Activated T-cell treated with anti-CD3 and anti-CD28 coated beads for 1 hour (primary cell): ENCODE results near the gene CLCN2.
A peak's percentile ranks its signal among the peaks of the same experiment; 100 is the strongest.

Source experiments
- DNase-seq: peaks from one replicate; pipeline ENCODE4 v3.0.0-alpha.2; 2020; ENCODE audit warnings: low read depth

The CLCN2 gene

DNA sequence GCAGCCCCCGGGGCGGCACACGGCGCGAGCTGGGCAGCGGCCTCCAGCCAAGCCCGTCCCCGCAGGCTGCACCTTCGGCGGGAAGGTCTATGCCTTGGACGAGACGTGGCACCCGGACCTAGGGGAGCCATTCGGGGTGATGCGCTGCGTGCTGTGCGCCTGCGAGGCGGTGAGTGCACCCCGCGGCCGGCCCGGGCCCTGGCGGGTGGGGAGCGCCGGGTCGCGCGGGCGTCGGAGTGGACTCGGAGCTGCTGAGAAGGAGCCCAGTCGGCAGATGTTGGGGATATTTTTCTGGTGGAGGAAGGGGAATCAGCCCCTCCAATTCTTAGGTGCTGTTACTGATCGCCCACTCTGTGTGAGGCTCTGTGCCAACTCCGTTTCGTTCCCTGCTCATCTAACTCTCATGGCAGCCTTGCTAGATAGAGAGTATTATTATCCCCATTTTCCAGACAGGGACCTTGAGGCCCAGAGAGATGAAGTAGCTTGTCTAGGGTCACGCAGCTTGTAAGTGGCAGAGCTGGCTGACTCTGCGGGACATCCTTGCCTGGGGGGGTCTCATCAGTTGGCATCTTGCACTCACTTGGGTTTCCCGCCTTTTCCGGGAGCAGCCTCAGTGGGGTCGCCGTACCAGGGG is 19.3 kb upstream of the CLCN2 start:
- DNase-seq = no peak

GRCh38 chr3:184380185-184380626 is 18.8 kb upstream of the CLCN2 start:
- DNase-seq = no peak

DNA sequence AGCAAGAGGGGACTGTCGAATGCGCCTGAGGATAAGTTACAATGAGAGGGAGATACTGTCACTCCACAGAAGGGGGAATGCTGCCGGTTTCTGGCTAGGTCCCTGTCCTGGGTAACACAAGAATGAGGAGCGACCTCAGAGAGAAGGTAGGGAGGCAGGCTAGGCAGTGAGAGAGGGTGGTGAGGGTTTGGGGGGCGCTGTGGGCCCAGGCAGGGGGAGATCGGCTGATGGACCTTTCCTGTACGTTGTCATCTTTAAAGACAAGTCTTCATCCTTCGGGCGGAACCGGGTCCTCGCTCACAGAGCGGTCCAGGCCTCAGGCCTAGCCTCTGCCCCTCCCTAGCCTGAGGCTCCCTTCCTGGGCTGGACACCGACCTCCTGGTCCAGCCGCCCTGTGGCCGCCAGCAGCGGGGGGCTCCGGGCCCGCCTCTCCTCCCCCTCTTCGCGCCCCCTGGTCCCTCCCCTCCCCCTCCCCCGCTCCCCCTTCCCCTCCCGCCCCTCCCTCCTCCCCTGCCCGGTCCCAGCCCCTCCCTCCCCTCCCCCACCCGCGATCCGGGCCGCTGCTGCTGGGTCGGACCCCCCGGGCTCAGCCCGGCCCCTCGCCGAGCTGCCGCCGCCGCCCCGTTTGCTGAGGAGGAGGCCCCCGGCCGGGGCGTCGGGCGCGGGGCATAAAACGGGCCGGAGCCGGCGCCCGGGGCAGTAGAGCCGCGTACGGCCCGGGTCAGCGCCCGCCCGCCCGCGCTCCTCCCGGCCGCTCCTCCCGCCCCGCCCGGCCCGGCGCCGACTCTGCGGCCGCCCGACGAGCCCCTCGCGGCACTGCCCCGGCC is 18.2 kb upstream of the CLCN2 start, which contains the start of gene CHRD:
TSS of gene CHRD (plus strand) at position 697 of the 827 bp plus-strand sequence. CDS start 265 bp downstream, outside the sequence.
- no peak for DNase-seq

GRCh38 chr3:184378651-184379357 is 17.4 kb upstream of the CLCN2 start:
- no peak for DNase-seq

GRCh38 chr3:184377882-184378445 is 16.6 kb upstream of the CLCN2 start, which contains the start of gene THPO:
THPO (minus strand) TSS chr3:184378207; CDS start chr3:184376259, 1,948 bp downstream.
- DNase-seq = no peak

DNA sequence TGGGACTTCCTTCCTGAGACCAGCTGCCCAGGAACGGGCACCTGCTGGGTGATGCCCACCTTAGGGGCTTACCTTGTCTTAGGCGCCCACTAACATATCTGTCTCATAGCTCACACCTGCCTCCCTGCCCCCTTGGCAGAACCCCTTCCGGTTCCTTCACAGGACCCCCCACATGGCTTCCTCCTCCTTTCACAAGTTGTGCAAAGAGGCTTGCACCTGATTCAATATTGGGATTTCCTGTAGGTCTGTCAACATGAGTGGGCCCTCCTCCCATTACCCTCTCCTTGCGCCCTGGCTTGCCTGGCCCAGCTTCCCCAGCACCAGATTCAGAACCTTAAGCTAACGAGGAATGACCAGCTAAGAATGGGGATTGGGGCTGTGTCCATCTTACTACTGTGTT is 16.0 kb upstream of the CLCN2 start:
- no peak for DNase-seq

GRCh38 chr3:184375747-184376461 is 14.5 kb upstream of the CLCN2 start:
- no peak for DNase-seq

DNA sequence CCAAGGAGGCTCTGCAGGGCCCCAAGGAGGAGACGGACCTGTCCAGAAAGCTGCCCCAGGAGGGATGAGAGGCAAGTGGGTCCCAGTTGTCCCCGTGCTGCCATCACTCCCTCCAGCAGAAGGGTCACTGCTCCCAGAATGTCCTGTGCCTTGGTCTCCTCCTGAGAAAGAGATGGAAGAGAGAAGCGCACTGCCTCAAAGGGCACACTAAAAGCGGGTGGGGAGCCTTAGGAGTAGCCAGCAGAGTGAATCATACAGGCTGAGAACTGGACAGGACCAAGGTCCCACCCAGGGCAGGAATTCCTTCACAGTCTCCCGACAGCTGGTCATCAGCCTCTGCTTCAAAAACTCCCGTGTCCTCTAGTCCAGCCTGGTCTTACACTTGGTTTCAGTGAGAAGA is 12.0 kb upstream of the CLCN2 start:
- no peak for DNase-seq

GRCh38 chr3:184372911-184373310 is 11.5 kb upstream of the CLCN2 start:
- DNase-seq = no peak

- DNase-seq = no peak
These were observed 11.0 kb upstream of the CLCN2 start for GRCh38 chr3:184372296-184372821.

- peak; percentile 45 for DNase-seq
These were observed 10.2 kb upstream of the CLCN2 start for GRCh38 chr3:184371570-184372018.

DNA sequence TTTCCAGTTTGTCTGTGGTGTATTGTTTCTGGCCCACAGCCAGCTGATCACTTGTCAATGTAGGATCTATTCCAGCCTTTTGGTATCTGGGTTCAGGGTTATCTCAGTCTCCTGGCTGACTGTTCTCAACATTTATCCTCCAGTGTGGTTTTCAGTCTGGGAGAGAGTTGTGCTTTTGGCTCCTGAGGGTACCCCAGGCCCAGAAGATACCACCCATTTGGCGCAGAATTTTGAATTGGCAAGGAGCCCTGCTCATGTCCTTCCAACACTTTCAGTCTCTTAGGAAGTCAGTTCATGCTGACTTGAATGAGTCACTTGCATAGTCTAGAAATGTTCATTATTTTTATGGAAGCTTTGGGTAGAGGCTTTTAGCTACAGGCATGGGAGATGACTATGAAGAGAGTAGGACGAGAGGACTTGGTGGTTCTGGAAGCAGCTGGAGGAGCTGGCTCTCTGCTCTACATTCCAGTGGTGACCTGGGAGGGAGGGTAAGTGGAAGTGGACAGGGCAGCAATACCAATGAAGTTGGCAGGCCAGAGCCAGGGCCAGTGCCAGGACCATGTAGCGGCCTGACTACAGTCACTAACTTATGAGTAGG is 7.3 kb upstream of the CLCN2 start:
- DNase-seq = no peak

DNA sequence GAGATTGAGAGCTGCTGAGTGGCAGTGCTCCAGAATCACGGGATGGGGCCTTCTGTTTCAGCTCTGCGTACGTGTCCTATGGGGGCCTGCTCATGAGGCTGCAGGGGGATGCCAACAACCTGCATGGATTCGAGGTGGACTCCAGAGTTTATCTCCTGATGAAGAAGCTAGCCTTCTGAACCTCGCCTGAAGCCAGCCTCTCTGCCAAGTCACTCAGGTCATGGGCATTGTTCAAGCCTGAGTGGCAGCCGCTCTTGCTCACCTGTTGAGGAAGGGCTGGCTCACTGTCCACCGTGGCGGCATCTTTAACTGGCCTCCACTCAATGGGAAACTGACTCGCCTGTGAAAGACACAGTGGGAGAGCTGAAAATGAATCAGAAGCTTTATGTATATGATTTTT is 6.7 kb upstream of the CLCN2 start:
- DNase-seq = no peak

GRCh38 chr3:184366619-184367289 is 5.3 kb upstream of the CLCN2 start:
- DNase-seq = no peak

- DNase-seq = peak; percentile 88
These were observed 1.5 kb upstream of the CLCN2 start for GRCh38 chr3:184362668-184363546.

DNA sequence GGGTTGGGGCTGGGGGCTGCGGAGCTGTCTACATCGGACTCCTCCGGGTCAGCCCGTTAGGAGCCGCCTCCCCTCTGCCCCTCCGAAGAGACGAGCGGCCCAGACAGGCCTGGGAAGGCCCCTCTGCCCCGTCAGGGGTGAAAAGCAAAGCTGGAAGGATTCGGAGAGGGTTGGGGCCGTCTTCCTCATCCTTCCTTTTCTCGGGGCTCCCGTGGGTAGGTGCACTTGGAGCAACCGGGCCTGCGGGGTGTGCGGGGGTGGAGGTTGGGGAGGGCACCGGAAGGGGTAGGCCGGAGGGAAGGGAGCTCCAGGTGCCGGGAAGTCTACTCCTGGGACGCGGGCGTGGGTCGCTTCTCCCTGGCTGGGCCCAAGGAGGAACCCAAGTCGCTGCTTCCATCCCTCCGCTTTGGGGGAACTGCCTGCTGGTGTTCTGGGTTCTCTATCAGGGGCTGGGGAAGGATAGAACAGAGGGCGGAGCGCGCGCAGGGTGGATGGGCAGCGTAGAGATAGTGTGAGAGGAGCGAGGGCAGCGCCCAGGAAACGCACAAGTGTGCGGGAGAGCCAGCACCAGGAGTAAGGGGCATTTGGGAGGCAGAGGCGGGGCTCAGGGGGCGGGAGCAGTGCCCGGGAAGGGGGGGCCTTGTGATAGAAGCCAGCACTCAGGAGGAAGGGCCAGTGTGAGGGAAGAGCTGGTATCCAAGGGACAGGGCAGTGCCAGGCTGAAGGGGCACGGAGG is 695 bp upstream of the CLCN2 start:
- peak; percentile 20 for DNase-seq

DNA sequence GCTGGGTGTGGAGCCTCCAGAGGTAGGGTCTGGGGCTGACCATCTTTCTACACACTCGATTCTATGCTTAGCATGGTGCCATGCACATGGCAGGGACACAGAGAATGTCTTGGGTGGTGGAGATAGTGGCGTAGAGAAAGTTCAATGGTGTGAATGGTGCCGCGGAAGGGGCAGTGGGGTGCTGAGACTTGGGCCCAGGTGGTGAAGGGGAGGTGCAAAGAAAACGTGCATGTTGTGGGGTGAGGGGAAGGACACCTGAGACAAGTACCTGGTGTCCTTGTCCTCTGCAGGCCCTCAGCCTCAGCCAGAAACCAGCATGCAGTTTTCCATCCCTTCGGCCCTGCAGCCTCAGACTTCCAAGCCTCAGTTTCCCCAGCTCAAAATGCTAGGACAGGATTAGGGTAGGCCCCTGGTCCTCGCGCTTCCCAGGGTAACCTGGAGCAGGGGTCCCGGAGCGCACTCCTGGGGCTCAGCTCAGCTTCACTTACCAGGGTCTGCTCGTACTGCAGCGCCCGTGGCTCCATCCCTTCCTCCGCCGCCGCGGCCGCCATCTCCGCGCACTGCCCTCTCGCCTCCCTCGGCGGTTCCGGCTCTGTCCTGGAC is 375 bp downstream of the CLCN2 start:
- DNase-seq = no peak
